Ammon's horn (tissue), 1 donor: ENCODE data around the gene STARD7.
"Not testable (repeated sequence)": the region's sequence is repeated elsewhere in the genome, so short reads cannot be mapped to it uniquely, and the experiment has no call there.

Experiments used
- DNase-seq: peaks from one replicate; pipeline ENCODE4 v3.0.0-alpha.2; 2016; ENCODE audit warnings: low spot score

The STARD7 gene

GRCh38 chr2:96148410-96149217, 60.0 kb downstream of the STARD7 start:
- peak; percentile 43 for DNase-seq

- no peak for DNase-seq
Measured at GRCh38 chr2:96147593-96148201, 60.9 kb downstream of the STARD7 start.

GRCh38 chr2:96146881-96147592, 61.6 kb downstream of the STARD7 start:
- no peak for DNase-seq

- peak; percentile 63 for DNase-seq
Measured at GRCh38 chr2:96146153-96146880, 62.3 kb downstream of the STARD7 start.

- no peak for DNase-seq
Measured at GRCh38 chr2:96145848-96146152, 62.8 kb downstream of the STARD7 start.

- peak; percentile 65 for DNase-seq
Measured at GRCh38 chr2:96145036-96145847, 63.4 kb downstream of the STARD7 start, which contains the start of gene DUSP2. DUSP2 (minus strand) TSS chr2:96145440; CDS start chr2:96145354, 86 bp downstream.

GRCh38 chr2:96144481-96145035, 64.1 kb downstream of the STARD7 start:
- no peak for DNase-seq

GRCh38 chr2:96143848-96144480, 64.7 kb downstream of the STARD7 start:
- no peak for DNase-seq

- no peak for DNase-seq
Measured at GRCh38 chr2:96143231-96143847, 65.3 kb downstream of the STARD7 start.

GRCh38 chr2:96142217-96143113, 66.2 kb downstream of the STARD7 start:
- DNase-seq = no peak

GRCh38 chr2:96141624-96141967, 67.0 kb downstream of the STARD7 start:
- not testable (repeated sequence) for DNase-seq

GRCh38 chr2:96140941-96141623, 67.5 kb downstream of the STARD7 start:
- no peak for DNase-seq

GRCh38 chr2:96139181-96139758, 69.4 kb downstream of the STARD7 start:
- DNase-seq = no peak

- peak; percentile 45 for DNase-seq
Measured at GRCh38 chr2:96138179-96139145, 70.2 kb downstream of the STARD7 start, which contains the start of gene ASTL. ASTL (minus strand) TSS chr2:96138502; CDS start chr2:96138436, 66 bp downstream.

- no peak for DNase-seq
Measured at GRCh38 chr2:96137321-96138178, 71.1 kb downstream of the STARD7 start.
